Measurements from ENCODE around the gene CXCL12.

CXCL12 gene

GRCh38 chr10:44382981-44383748 is 1.7 kb downstream of the CXCL12 start:
- Histone ChIP-seq H3K79me2 (ENCODE audit: insufficient read depth, low read length) (no peaks in the 10 kb centered on the region), H3K9ac (ENCODE audit: low read depth, low read length) (no peak overlapping the region), H3K27ac (ENCODE audit: low read length) (no peak overlapping the region), H4K20me1 (ENCODE audit: insufficient read depth, low read length) (no peaks in the 10 kb centered on the region), H3K4me1 (ENCODE audit: insufficient read depth, low read length) (no peaks in the 10 kb centered on the region), H3K4me2 (ENCODE audit: insufficient read depth, low read length) (no peak overlapping the region), H3K4me3 (ENCODE audit: low read depth in 1 of 2, low read length in 2 of 2) (no peak overlapping the region), H2AFZ (ENCODE audit: low read depth, low read length) (no peak overlapping the region), H3K36me3 (ENCODE audit: insufficient read depth, low read length) (no peaks in the 10 kb centered on the region), H3K27me3 (ENCODE audit: insufficient read depth, low read length, poor library complexity) (no peaks in the 10 kb centered on the region), H3K9me3 (ENCODE audit: insufficient read depth, low read length, severe bottlenecking) (no peaks in the 10 kb centered on the region)
- no peak for TF ChIP-seq CTCF (IDR thresholded peaks at IDR 0.05; ENCODE audit: borderline replicate concordance, extremely low read depth, low read length, poor library complexity, severe bottlenecking)
- no peak for TF ChIP-seq EZH2 (IDR thresholded peaks at IDR 0.05; ENCODE audit: borderline replicate concordance, low read depth, low read length, severe bottlenecking)
- ATAC-seq (ENCODE audit: insufficient read depth, low read depth) (no peak), DNase-seq (no peak)

GRCh38 chr10:44382131-44382858 is 2.6 kb downstream of the CXCL12 start:
- Histone ChIP-seq H3K27me3 (ENCODE audit: insufficient read depth, low read length, poor library complexity) (no peaks in the 10 kb centered on the region), H3K9ac (ENCODE audit: low read depth, low read length) (no peak overlapping the region), H3K36me3 (ENCODE audit: insufficient read depth, low read length) (no peaks in the 10 kb centered on the region), H3K4me2 (ENCODE audit: insufficient read depth, low read length) (no peak overlapping the region), H2AFZ (ENCODE audit: low read depth, low read length) (no peak overlapping the region), H3K9me3 (ENCODE audit: insufficient read depth, low read length, severe bottlenecking) (no peaks in the 10 kb centered on the region), H3K4me3 (ENCODE audit: low read depth in 1 of 2, low read length in 2 of 2) (no peak overlapping the region), H3K4me1 (ENCODE audit: insufficient read depth, low read length) (no peaks in the 10 kb centered on the region), H4K20me1 (ENCODE audit: insufficient read depth, low read length) (no peaks in the 10 kb centered on the region), H3K27ac (ENCODE audit: low read length) (no peak overlapping the region), H3K79me2 (ENCODE audit: insufficient read depth, low read length) (no peaks in the 10 kb centered on the region)
- TF ChIP-seq CTCF (IDR thresholded peaks at IDR 0.05; ENCODE audit: borderline replicate concordance, extremely low read depth, low read length, poor library complexity, severe bottlenecking) (no peak), EZH2 (IDR thresholded peaks at IDR 0.05; ENCODE audit: borderline replicate concordance, low read depth, low read length, severe bottlenecking) (no peak)
- DNase-seq (no peak), ATAC-seq (ENCODE audit: insufficient read depth, low read depth) (no peak)

GRCh38 chr10:44380829-44381600 is 3.9 kb downstream of the CXCL12 start:
- H3K4me1 ChIP-seq (ENCODE audit: insufficient read depth, low read length): no peaks in the 10 kb centered on the region
- no peaks in the 10 kb centered on the region for H4K20me1 ChIP-seq (ENCODE audit: insufficient read depth, low read length)
- H3K36me3 ChIP-seq (ENCODE audit: insufficient read depth, low read length): no peaks in the 10 kb centered on the region
- TF ChIP-seq EZH2 (IDR thresholded peaks at IDR 0.05; ENCODE audit: borderline replicate concordance, low read depth, low read length, severe bottlenecking) (no peak), CTCF (IDR thresholded peaks at IDR 0.05; ENCODE audit: borderline replicate concordance, extremely low read depth, low read length, poor library complexity, severe bottlenecking) (no peak)
- ATAC-seq (ENCODE audit: insufficient read depth, low read depth) (no peak), DNase-seq (no peak)
- no peaks in the 10 kb centered on the region for H3K9me3 ChIP-seq (ENCODE audit: insufficient read depth, low read length, severe bottlenecking)
- no peaks in the 10 kb centered on the region for H3K27me3 ChIP-seq (ENCODE audit: insufficient read depth, low read length, poor library complexity)
- H3K4me2 ChIP-seq (ENCODE audit: insufficient read depth, low read length): no peak overlapping the region
- H3K79me2 ChIP-seq (ENCODE audit: insufficient read depth, low read length): no peaks in the 10 kb centered on the region
- no peak overlapping the region for H3K9ac ChIP-seq (ENCODE audit: low read depth, low read length)
- H3K27ac ChIP-seq (ENCODE audit: low read length): no peak overlapping the region
- no peak overlapping the region for H3K4me3 ChIP-seq (ENCODE audit: low read depth in 1 of 2, low read length in 2 of 2)
- H2AFZ ChIP-seq (ENCODE audit: low read depth, low read length): no peak overlapping the region

Measured in DND-41 (cell line).